ENCODE data around the gene GALNT1. TPM values are rescaled to one million over a fixed set of nuclear protein-coding genes. Genes with fewer than 3 reads are reported as not detected.

The GALNT1 gene
- total RNA-seq, 1 experiment from 2014 or later = 25.6 TPM

DNA sequence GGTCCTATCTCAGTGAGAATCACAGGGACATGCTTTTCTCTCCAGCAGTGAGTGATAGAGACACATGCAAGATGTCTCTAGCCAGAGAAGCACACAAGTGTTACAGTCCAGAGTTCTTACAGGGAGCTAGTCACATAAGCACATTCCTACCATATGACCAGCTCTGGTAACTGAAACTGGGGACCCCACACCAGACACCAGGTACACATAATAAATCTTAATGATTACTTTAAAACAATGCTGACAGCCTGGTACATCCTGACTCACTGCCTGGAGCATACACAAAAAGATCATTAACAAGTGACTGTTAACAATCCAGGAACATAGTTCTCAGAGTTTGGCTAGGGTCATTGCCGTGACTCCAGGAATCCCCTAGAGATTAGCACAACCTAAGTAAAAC lies 53.6 kb downstream of the GALNT1 start:
- H3K9me3 ChIP-seq (ENCODE audit: low read depth, low read length, poor library complexity, severe bottlenecking) = no peaks in the 10 kb centered on the region
- H3K4me1 ChIP-seq (ENCODE audit: insufficient read depth, low read length, poor library complexity, severe bottlenecking) = no peaks in the 10 kb centered on the region
- TF ChIP-seq, protein P1, sequence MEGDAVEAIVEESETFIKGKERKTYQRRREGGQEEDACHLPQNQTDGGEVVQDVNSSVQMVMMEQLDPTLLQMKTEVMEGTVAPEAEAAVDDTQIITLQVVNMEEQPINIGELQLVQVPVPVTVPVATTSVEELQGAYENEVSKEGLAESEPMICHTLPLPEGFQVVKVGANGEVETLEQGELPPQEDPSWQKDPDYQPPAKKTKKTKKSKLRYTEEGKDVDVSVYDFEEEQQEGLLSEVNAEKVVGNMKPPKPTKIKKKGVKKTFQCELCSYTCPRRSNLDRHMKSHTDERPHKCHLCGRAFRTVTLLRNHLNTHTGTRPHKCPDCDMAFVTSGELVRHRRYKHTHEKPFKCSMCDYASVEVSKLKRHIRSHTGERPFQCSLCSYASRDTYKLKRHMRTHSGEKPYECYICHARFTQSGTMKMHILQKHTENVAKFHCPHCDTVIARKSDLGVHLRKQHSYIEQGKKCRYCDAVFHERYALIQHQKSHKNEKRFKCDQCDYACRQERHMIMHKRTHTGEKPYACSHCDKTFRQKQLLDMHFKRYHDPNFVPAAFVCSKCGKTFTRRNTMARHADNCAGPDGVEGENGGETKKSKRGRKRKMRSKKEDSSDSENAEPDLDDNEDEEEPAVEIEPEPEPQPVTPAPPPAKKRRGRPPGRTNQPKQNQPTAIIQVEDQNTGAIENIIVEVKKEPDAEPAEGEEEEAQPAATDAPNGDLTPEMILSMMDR (conservative IDR thresholded peaks at IDR 0.05; ENCODE audit: low read depth, low read length) = no peak
- no peak for TF ChIP-seq EZH2 (IDR thresholded peaks at IDR 0.05; ENCODE audit: borderline replicate concordance, low read depth, low read length, poor library complexity, severe bottlenecking)
- POLR2A ChIA-PET (ENCODE audit: low non-redundant PET) = no interaction called here
- CTCF ChIA-PET = no interaction called here
- BruUV-seq (replicated peaks) = no TSS peak
- no peak for DNase-seq (ENCODE audit: low spot score)
- no peaks in the 10 kb centered on the region for H3K27me3 ChIP-seq (replicated peaks; ENCODE audit: insufficient read depth, low read depth, low read length, poor library complexity)
- intact Hi-C loops (cut with micrococcal nuclease; ENCODE audit: unreplicated experiment) = no loop called here
- no peak overlapping the region for H3K27ac ChIP-seq (ENCODE audit: low read depth, low read length, poor library complexity, severe bottlenecking)
- H3K36me3 ChIP-seq (ENCODE audit: insufficient read depth, low read length, poor library complexity, severe bottlenecking) = no peaks in the 10 kb centered on the region
- H3K4me3 ChIP-seq (ENCODE audit: low read depth, low read length, poor library complexity, severe bottlenecking) = no peak overlapping the region

DNA sequence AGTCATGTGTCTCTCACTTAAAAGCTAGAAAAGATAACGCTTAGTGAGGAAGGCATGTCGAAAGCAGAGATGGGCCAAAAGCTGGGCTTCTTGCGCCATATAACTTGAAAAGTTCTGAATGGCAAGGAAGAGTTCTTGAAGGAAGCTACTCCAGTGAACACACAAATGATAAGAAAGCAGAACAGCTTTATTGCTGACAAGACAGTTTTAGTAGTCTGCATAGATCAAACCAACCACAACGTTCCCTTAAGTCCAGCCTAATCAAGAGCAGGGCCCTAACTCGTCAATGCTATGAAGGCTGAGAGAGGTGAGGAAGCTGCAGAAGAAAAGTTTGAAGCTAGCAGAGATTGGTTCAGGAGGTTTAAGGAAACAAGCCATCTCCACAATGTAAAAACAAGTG lies 55.7 kb downstream of the GALNT1 start:
- Histone ChIP-seq H3K4me3 (ENCODE audit: low read depth, low read length, poor library complexity, severe bottlenecking) (no peak overlapping the region), H3K9me3 (ENCODE audit: low read depth, low read length, poor library complexity, severe bottlenecking) (no peaks in the 10 kb centered on the region), H3K36me3 (ENCODE audit: insufficient read depth, low read length, poor library complexity, severe bottlenecking) (no peaks in the 10 kb centered on the region), H3K27ac (ENCODE audit: low read depth, low read length, poor library complexity, severe bottlenecking) (no peak overlapping the region), H3K4me1 (ENCODE audit: insufficient read depth, low read length, poor library complexity, severe bottlenecking) (no peaks in the 10 kb centered on the region), H3K27me3 (replicated peaks; ENCODE audit: insufficient read depth, low read depth, low read length, poor library complexity) (no peaks in the 10 kb centered on the region)
- BruUV-seq (replicated peaks) = no TSS peak
- DNase-seq (ENCODE audit: low spot score) = no peak
- POLR2A ChIA-PET (ENCODE audit: low non-redundant PET) = no interaction called here
- intact Hi-C loops (cut with micrococcal nuclease; ENCODE audit: unreplicated experiment) = no loop called here
- TF ChIP-seq EZH2 (IDR thresholded peaks at IDR 0.05; ENCODE audit: borderline replicate concordance, low read depth, low read length, poor library complexity, severe bottlenecking) = no peak
- TF ChIP-seq, protein P1 (conservative IDR thresholded peaks at IDR 0.05; ENCODE audit: low read depth, low read length) = no peak
- CTCF ChIA-PET = no interaction called here

DNA sequence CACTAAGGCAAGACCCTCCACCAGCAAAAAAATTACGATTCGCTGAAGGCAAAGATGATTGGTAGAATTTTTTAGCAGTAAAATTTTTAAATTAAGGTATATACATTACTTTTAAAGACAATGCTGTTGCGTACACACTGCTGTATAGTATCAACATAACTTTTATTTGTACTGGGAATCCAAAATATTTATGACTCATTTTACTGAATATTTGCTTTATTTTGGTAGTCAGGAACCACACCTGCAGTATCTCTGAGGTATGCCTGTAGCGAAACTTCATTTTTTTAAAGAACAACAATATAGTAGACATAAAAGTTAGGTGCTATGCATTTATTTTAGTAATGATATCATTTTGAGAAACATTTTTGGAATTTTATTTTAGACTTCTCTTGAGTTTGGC lies 57.8 kb downstream of the GALNT1 start:
- Histone ChIP-seq H3K27me3 (replicated peaks; ENCODE audit: insufficient read depth, low read depth, low read length, poor library complexity) (no peaks in the 10 kb centered on the region), H3K9me3 (ENCODE audit: low read depth, low read length, poor library complexity, severe bottlenecking) (no peaks in the 10 kb centered on the region), H3K4me1 (ENCODE audit: insufficient read depth, low read length, poor library complexity, severe bottlenecking) (no peaks in the 10 kb centered on the region), H3K27ac (ENCODE audit: low read depth, low read length, poor library complexity, severe bottlenecking) (no peak overlapping the region), H3K36me3 (ENCODE audit: insufficient read depth, low read length, poor library complexity, severe bottlenecking) (no peaks in the 10 kb centered on the region), H3K4me3 (ENCODE audit: low read depth, low read length, poor library complexity, severe bottlenecking) (no peak overlapping the region)
- POLR2A ChIA-PET (ENCODE audit: low non-redundant PET) = no interaction called here
- intact Hi-C loops (cut with micrococcal nuclease; ENCODE audit: unreplicated experiment) = no loop called here
- DNase-seq (ENCODE audit: low spot score) = no peak
- CTCF ChIA-PET = no interaction called here
- TF ChIP-seq EZH2 (IDR thresholded peaks at IDR 0.05; ENCODE audit: borderline replicate concordance, low read depth, low read length, poor library complexity, severe bottlenecking) = no peak
- TF ChIP-seq, protein P1 (conservative IDR thresholded peaks at IDR 0.05; ENCODE audit: low read depth, low read length) = no peak
- BruUV-seq (replicated peaks) = no TSS peak
